Stimulated activated CD8-positive, alpha-beta memory T cell treated with anti-CD3 and anti-CD28 coated beads, Interleukin-7, amount 100 ng/mL, for 4 hours (primary cell): ENCODE results near the gene SARNP.
A peak's percentile ranks its signal among the peaks of the same experiment; 100 is the strongest.

Experiments
- DNase-seq, 2 donors: peaks; one replicate each; pipeline ENCODE4 v3.0.0-alpha.2; 2020; ENCODE audit warnings: low read depth in 2 of 2

Gene SARNP

DNA sequence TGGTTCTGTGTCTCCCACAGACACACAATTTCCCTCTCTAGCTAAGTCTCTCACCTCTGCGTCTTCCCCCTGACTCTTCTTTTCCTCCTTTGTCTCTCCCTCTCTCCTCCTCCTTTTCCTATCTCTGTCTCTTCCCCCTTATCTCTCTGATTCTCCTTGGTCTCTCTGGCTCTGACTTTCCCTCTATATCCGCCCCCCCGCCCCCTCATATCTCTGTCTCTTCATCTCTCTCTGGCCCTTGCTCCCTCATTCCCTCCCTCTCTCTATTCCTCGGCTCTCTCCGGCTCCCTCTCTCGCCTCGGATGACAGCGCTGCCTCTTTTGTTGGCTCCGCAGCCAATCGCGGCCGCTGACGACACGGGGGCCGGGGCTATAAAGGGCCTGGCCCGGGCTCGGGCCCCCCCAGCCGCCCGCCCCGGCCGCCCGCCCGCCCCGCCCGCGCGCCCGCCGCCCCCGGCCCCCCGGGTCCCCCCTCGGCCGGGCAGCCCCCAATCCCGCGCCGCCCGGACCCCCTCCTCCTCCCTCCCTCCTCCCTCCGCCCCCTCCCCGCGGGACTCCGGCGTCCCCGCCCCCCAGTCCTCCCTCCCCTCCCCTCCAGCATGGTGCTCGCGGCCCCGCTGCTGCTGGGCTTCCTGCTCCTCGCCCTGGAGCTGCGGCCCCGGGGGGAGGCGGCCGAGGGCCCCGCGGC is 74.7 kb downstream of the SARNP start, which contains the start of gene GDF11:
GDF11 (plus strand) TSS at position 404 of the 687 bp plus-strand sequence; CDS start at position 599, 195 bp downstream.
- DNase-seq: peak; percentile 45 to 65

- no peak for DNase-seq
These were observed 75.4 kb downstream of the SARNP start for GRCh38 chr12:55741931-55742680.

GRCh38 chr12:55739025-55739378 is 78.5 kb downstream of the SARNP start:
- DNase-seq: no peak

- peak; percentile 61 to 66 for DNase-seq
These were observed 79.2 kb downstream of the SARNP start for GRCh38 chr12:55738123-55739024.

DNA sequence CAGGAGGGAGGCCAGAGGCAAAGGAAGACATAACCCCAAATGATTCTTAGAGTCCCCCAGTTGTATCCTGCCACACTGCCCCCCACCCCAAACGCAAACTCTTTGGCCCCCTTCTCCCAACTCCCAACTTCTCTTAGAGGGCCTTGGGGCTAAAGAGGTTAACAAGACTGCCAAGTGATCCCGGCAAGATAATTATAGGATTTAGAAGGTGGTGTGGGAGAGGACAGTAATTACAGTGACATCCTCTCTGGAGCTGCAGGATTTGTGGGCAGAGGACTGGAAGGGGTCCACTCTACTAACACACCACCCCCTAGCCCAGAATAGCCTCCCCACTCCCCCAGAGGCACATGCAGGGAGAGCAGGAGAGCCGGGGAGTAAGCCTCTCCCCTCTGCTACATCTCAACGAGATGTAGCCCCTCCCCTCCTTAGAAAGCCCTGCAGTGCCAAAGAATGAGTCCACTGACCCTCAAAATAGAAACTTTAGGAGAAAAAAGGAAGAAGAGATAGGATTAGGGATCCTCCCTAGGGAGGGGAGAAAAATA is 79.9 kb downstream of the SARNP start:
- no peak for DNase-seq

GRCh38 chr12:55736780-55737580 is 80.5 kb downstream of the SARNP start:
- DNase-seq: no peak

DNA sequence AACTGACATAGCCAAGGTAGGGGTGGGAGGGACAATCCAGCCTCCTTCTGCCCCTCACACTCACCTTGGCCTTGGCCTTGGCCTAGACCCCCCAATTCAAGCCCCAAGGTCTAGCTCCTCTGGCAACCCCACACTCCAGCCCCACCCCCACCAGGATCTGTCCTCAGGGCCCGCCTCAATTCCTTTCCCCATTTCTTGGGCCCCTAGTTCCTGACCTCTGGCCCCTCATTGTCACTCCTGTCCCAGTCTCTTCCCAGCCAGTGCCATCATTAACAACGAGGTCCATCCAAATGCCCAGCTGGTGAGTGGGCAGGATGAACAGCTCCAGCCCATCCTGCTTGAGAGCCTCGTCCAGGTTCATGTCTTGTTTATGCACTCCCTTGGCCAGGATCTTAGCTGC is 81.4 kb downstream of the SARNP start:
- no peak for DNase-seq

- DNase-seq: no peak
These were observed 82.9 kb downstream of the SARNP start for GRCh38 chr12:55734595-55734994.

GRCh38 chr12:55733858-55734257 is 83.7 kb downstream of the SARNP start:
- DNase-seq: no peak

- DNase-seq: no peak
These were observed 84.4 kb downstream of the SARNP start for GRCh38 chr12:55733021-55733555.

DNA sequence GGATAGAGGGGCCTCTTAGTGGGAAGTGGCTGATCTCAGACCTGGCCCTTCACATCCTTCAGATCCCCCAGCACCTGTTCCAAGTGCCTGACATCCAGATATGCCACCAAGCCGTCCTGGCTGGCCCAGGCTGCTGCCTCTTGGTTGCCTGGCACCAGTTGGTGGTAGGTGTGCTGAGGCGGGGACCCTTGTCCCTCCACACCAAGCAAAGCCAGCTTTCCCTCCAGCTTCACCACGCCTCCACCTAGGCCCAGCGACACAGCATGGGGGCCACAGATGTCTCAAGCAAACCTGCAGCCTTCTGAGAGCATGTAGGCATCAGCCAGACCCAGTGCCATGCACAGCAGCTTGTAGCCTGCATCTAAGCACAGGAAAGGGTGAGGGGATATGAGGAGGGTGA is 85.2 kb downstream of the SARNP start:
- DNase-seq: no peak

GRCh38 chr12:55729819-55730818 is 87.4 kb downstream of the SARNP start:
- DNase-seq: no peak

DNA sequence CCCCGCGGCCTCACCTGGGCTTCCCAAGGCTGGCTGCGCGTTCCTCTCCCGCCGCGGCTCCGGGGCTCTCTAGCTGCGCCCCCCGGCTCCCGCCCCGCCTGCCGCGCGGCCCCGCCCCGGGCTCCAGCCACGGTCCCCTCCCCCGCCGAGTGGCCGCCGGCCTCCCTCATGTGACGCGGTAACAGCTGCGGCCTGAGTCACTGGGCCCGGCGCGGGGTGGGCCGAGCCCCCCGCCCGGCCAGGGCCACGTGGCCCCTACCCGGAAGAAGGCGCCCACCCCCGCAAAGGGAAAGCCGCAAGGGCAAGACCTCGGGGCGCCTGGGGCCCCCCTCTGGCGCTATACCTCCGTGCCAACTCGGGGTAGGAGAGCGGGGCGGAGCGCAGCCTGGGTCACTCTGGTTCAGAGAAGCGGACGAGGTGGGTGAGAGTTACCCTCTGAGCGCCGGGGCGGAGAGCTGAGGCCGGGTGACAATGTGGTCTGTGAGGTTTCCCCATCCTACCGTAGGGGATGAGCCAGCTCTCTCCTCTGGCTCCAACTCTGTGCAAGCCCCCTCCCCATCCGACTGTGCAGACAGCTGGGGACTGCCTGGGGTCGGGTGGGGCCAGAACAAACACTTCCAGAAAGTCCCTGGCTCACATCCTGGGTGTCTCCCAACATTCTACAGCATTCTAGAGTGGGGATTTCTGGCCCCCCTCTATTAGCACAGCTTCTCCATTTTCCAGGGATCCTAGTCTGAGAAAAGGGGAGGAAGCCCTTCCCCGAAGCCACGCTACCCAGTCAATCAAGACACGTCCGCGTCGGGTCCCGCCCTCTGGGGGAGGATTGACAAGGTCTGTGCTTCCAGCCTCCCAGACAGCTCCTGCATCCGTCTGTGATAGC is 88.3 kb downstream of the SARNP start, which contains the start of gene CD63:
CD63 (minus strand) TSS at position 71 of the 880 bp plus-strand sequence. CDS start 668 bp downstream, outside the sequence.
- peak; percentile 62 to 79 for DNase-seq

GRCh38 chr12:55728186-55728938 is 89.2 kb downstream of the SARNP start:
- DNase-seq: no peak

DNA sequence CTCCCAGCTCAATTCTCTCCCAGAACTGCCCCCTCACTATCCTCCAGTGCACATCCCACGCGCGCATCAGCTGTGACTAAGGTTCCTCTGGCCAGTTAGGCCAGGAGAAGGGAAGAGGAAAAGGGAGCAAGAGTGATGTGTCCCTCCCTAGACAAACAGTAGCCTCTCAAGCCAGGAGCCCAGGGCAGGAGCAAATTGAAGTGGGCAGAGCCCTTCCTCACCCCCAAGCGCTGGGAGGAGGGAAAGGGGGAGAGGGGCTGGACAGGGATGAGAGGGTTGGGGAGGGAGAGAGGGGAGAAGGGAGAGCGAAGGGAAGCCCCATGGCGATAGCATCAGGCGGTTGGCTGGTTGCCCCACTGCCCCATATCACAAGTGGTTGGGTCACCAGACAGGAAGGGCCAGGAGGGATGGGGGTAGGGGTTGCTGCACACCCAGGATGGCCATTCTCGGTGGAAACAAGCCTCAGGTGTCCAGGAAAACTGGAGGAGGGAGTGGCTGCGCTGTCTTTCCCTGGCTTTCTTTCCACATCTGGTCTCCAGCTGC is 89.8 kb downstream of the SARNP start:
- no peak for DNase-seq

GRCh38 chr12:55726971-55727370 is 90.6 kb downstream of the SARNP start:
- DNase-seq: no peak

- DNase-seq: no peak
These were observed 92.0 kb downstream of the SARNP start for GRCh38 chr12:55725556-55725955.
